Small intestine (tissue), 7 donors: ENCODE results near the gene KIF21B. TPM values are rescaled to one million over a fixed set of nuclear protein-coding genes. Genes with fewer than 3 reads are reported as not detected.

Experiments used
- DNase-seq, 2 donors: peaks; one replicate each; pipeline versions ENCODE4 v3.0.0 to v3.0.0-alpha.2; 2013
- FAIRE-seq: peaks from 2 replicates; lab custom pipeline; 2012; peaks lifted over from hg19 to GRCh38; lab: Jason Lieb, UNC
- H3K27ac ChIP-seq, 3 donors: one replicate each; pipeline ENCODE4 v1.5.1; 2013; ENCODE audit warnings: low read length in 2 of 3, mild to moderate bottlenecking in 2 of 3, control low read depth in 1 of 3, inconsistent platforms in 1 of 3, low read depth in 1 of 3, moderate library complexity in 1 of 3
- H3K27me3 ChIP-seq, 3 donors: one replicate each; pipeline ENCODE4 v1.6.1; 2013; ENCODE audit warnings: low read length in 3 of 3, inconsistent platforms in 1 of 3; ENCODE audit not compliant: control insufficient read depth in 3 of 3, insufficient read depth in 3 of 3
- H3K36me3 ChIP-seq, 3 donors: one replicate each; pipeline ENCODE4 v1.6.1; 2013; ENCODE audit warnings: low read length in 3 of 3, inconsistent platforms in 1 of 3, low read depth in 1 of 3, mild to moderate bottlenecking in 1 of 3, moderate library complexity in 1 of 3; ENCODE audit not compliant: control insufficient read depth in 3 of 3, insufficient read depth in 2 of 3
- H3K4me1 ChIP-seq, 3 donors: one replicate each; pipeline ENCODE4 v1.6.1; 2013; ENCODE audit warnings: low read length in 2 of 3, inconsistent platforms in 1 of 3, low read depth in 1 of 3, mild to moderate bottlenecking in 1 of 3, moderate library complexity in 1 of 3; ENCODE audit not compliant: control insufficient read depth in 3 of 3, insufficient read depth in 2 of 3
- H3K4me3 ChIP-seq, 3 donors: one replicate each; pipeline ENCODE4 v1.5.1; 2013; ENCODE audit warnings: low read length in 3 of 3, control low read depth in 1 of 3, inconsistent platforms in 1 of 3, low read depth in 1 of 3, mild to moderate bottlenecking in 1 of 3, moderate library complexity in 1 of 3
- H3K9me3 ChIP-seq, 2 donors: one replicate each; pipeline ENCODE4 v1.6.1; 2013; ENCODE audit warnings: low read depth in 1 of 2, low read length in 1 of 2; ENCODE audit not compliant: control insufficient read depth in 2 of 2, insufficient read depth in 1 of 2
- WGBS, 3 donors: extraction: QIAGEN DNeasy Blood & Tissue Kit; methylation state at CpG; one replicate each; pipeline ENCODE4 v1.1.7; 2013; 5-methylcytosine and 5-hydroxymethylcytosine counted together
- polyA plus RNA-seq, 4 donors: library from polyadenylated mRNA; stranded (reverse) in 3 of 4; unstranded in 1 of 4; fragments of 200-250 nt in 3 of 4; fragments of 120-200 nt in 1 of 4; gene quantifications; one replicate each; pipeline versions ENCODE4 v1.2.1 to v1.2.3, GENCODE V29; 2013
- donor health status: healthy with polysubstance abuse.
- donor health status: control.
- donor health status: control.
- donor health status: Bipolar disorder and iron deficiency.
- donor health status: healthy.

Gene KIF21B
- polyA plus RNA-seq, 4 donors, result 0.89 to 12.9 (median 1.8) TPM

DNA sequence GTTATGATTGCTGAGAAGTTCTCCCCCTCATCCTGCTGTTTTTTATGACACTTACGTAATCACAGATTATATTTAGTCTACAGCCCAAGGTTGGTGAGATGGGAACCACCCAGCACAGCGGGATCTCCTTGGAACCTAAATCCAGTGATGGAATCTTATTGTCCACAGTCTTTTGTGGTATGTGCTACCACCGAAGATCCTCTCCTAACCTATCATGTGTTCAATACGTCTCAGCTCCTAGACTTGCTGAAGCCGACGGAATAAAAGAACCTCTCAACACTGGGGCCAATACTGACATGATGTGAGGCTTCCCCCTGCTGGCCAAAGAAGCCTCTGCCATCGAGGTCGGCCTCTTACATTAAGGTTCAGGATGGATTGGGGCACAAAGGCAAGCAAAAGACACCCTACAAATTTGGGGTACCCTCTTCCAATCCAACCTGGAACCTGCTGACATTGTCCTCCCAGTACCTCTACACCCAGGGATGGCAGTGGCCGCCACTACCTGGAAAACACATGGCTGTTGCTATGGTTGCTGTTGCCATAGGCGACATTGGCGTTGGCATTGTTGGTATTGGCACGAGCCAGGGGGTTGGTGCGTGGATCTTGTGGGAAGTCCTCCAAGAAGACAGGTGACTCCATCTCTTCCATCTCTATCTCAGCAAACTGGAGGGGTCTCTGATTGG is 19.4 kb upstream of the KIF21B start:
- Histone ChIP-seq H3K27ac (no peak overlapping the region), H3K4me3 (no peak overlapping the region), H3K27me3 (peaks cover 0 to 7% (median 0%) of the 10 kb centered on the region in 3 donors), H3K9me3 (no peaks in the 10 kb centered on the region), H3K36me3 (no peaks in the 10 kb centered on the region), H3K4me1 (peaks cover 0 to 5% (median 0%) of the 10 kb centered on the region in 3 donors)
- DNase-seq, result peak; percentile 74 to 84
- WGBS, 3 donors, result 12 to 27% (median 22%) methylated on average over 13 of the region's 13 CpGs
- no peak for FAIRE-seq

DNA sequence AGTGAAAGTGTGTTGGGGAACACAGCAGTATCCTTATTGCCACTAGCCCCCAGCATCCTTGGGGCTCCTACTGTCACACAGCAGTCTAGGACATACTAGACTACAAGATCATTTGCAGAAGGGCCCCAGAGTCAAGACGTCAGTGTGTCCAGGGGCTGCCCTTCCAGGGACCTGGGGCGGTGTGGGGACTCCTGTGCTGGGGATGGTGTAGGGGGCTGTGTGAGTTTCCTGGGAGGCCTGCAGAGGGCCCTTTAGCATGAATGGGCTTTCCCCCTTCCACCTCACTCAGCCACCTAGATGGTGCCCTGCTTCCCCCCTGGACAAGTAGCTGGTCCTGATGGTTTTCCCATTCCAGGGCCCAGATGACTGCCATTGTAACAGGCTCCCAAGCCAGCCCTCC is 17.5 kb upstream of the KIF21B start:
- Histone ChIP-seq H3K27me3 (peaks cover 0 to 10% (median 0%) of the 10 kb centered on the region in 3 donors), H3K36me3 (no peaks in the 10 kb centered on the region), H3K4me1 (peaks cover 0 to 5% (median 0%) of the 10 kb centered on the region in 3 donors), H3K4me3 (no peak overlapping the region), H3K27ac (no peak overlapping the region), H3K9me3 (no peaks in the 10 kb centered on the region)
- DNase-seq, result no peak
- WGBS, 3 donors, result 91 to 100% (median 97%) methylated on average over 2 of the region's 2 CpGs
- FAIRE-seq, result no peak

- peaks cover 0 to 5% (median 0%) of the 10 kb centered on the region in 3 donors for H3K4me1 ChIP-seq
- DNase-seq, result no peak
- 68 to 85% (median 80%) methylated on average over 5 of the region's 5 CpGs for WGBS, 3 donors
- H3K36me3 ChIP-seq, result no peaks in the 10 kb centered on the region
- H3K9me3 ChIP-seq, result no peaks in the 10 kb centered on the region
- no peak overlapping the region for H3K4me3 ChIP-seq
- no peak overlapping the region for H3K27ac ChIP-seq
- no peak for FAIRE-seq
- H3K27me3 ChIP-seq, result peaks cover 0 to 10% (median 0%) of the 10 kb centered on the region in 3 donors
Observed at GRCh38 chr1:201039876-201040275, 16.4 kb upstream of the KIF21B start.

DNA sequence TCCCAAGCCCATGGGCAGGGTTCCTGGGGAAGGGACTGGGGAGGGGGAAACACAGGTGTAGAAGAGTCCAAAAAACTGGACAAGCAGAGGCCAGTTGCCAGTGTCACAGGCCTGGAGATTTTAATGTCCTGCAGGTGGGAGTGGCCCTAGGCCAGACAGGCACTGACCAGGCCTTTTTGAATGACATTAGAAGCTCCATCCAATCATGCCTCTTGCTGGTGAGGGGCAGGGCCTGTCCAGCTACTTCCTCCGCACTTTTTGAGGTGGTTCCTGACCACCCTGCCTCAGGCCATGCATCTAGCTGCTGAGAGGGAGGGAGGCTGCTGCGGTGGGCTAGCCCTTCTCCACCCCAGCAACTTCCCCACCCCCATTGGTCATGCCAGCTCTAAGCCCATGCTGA is 15.9 kb upstream of the KIF21B start:
- no peak overlapping the region for H3K4me3 ChIP-seq
- FAIRE-seq (no peak), DNase-seq (no peak)
- H3K27ac ChIP-seq, result no peak overlapping the region
- no peaks in the 10 kb centered on the region for H3K9me3 ChIP-seq
- peaks cover 0 to 10% (median 0%) of the 10 kb centered on the region in 3 donors for H3K27me3 ChIP-seq
- 91 to 100% (median 94%) methylated on average over 2 of the region's 2 CpGs for WGBS, 3 donors
- no peaks in the 10 kb centered on the region for H3K36me3 ChIP-seq
- peaks cover 0 to 5% (median 0%) of the 10 kb centered on the region in 3 donors for H3K4me1 ChIP-seq

DNA sequence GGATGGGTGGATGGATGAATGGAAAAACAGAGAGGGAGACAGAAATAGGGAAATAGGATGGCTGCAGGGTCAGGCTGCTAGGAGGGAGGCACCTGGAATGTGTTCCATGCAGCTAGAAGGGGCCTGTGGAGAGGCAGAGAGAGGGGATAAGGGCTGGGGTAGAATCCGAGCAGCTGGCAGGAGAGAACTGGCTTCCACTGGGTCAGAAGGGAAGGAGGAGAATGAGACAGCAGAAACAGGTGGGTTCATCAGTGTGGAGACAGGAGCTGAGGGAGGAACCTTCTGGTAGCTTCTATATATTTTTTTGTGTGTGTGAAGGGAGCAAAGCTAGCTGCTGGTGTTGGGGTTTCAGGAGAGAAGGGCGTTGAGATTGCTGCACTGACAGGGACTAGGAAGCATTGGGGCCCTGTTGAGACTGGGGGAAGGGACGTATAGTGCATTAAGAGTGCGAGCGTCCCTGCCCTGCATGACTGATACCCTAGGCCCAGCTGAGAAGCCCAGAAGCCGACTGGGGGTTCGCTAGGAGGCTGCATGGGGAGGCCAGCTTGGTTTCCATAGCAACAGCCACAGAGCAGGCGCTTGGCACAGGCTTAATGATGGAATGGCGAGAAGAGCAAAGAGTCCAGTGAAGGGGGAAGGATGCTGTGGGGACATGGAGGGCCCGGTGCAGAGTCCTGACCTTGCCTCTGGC is 14.8 kb upstream of the KIF21B start:
- DNase-seq (no peak), FAIRE-seq (no peak)
- WGBS, 3 donors, result 87 to 92% (median 89%) methylated on average over 10 of the region's 10 CpGs
- H3K27ac ChIP-seq, result no peak overlapping the region
- peaks cover 0 to 5% (median 0%) of the 10 kb centered on the region in 3 donors for H3K4me1 ChIP-seq
- peaks cover 0 to 7% (median 0%) of the 10 kb centered on the region in 3 donors for H3K27me3 ChIP-seq
- no peaks in the 10 kb centered on the region for H3K9me3 ChIP-seq
- H3K36me3 ChIP-seq, result no peaks in the 10 kb centered on the region
- H3K4me3 ChIP-seq, result no peak overlapping the region

- no peaks in the 10 kb centered on the region for H3K36me3 ChIP-seq
- DNase-seq, result no peak
- FAIRE-seq, result no peak
- no peaks in the 10 kb centered on the region for H3K9me3 ChIP-seq
- H3K4me1 ChIP-seq, result no peaks in the 10 kb centered on the region
- peaks cover 0 to 7% (median 0%) of the 10 kb centered on the region in 3 donors for H3K27me3 ChIP-seq
- 68 to 77% (median 73%) methylated on average over 12 of the region's 12 CpGs for WGBS, 3 donors
- H3K4me3 ChIP-seq, result no peak overlapping the region
- H3K27ac ChIP-seq, result no peak overlapping the region
Observed at GRCh38 chr1:201036188-201036842, 12.8 kb upstream of the KIF21B start.

DNA sequence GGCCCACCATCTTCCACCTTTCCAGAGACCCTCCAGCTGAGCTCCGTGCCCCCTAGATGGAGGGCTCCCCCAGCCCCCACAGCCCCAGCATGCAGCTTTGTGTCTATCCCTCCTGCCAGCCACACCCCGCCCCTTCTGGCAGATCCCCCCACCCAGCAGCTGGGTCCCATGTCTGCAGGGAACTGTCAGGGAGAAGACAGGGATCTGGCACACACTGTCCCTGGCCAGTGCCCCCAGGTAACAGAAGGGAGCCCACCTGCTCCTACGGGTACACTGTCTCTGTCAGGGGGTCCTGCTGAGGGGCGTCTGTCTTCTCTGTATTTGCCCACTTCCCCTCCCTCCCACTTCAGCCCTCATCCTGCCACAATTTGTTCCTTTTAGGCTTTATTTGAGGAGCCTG is 11.2 kb upstream of the KIF21B start:
- no peaks in the 10 kb centered on the region for H3K36me3 ChIP-seq
- peaks cover 0 to 7% (median 0%) of the 10 kb centered on the region in 3 donors for H3K27me3 ChIP-seq
- 80 to 83% (median 81%) methylated on average over 4 of the region's 4 CpGs for WGBS, 3 donors
- no peaks in the 10 kb centered on the region for H3K9me3 ChIP-seq
- H3K4me3 ChIP-seq, result no peak overlapping the region
- H3K4me1 ChIP-seq, result no peaks in the 10 kb centered on the region
- FAIRE-seq, result no peak
- no peak overlapping the region for H3K27ac ChIP-seq
- DNase-seq, result no peak

GRCh38 chr1:201032408-201032807 is 8.9 kb upstream of the KIF21B start:
- Histone ChIP-seq H3K4me3 (no peak overlapping the region), H3K27ac (no peak overlapping the region), H3K9me3 (no peaks in the 10 kb centered on the region), H3K4me1 (no peaks in the 10 kb centered on the region), H3K27me3 (peaks cover 0 to 7% (median 0%) of the 10 kb centered on the region in 3 donors), H3K36me3 (no peaks in the 10 kb centered on the region)
- WGBS, 3 donors, result 71 to 89% (median 72%) methylated on average over 1 of the region's 1 CpG
- no peak for FAIRE-seq
- no peak for DNase-seq
